Measurements from ENCODE around the gene APCDD1. TPM values are rescaled to one million over a fixed set of nuclear protein-coding genes. Genes with fewer than 3 reads are reported as not detected.

APCDD1 gene
- total and polyA plus RNA-seq, 8 donors = 5.6 to 31.1 (median 16.4) TPM

GRCh38 chr18:10457767-10458166, 3.3 kb downstream of the APCDD1 start:
- no peak for FAIRE-seq
- Histone ChIP-seq H3K36me3 (no peaks in the 10 kb centered on the region), H3K27ac (no peak overlapping the region), H3K4me1 (peaks cover 0 to 6% (median 0%) of the 10 kb centered on the region in 3 donors), H3K9me3 (no peaks in the 10 kb centered on the region), H3K4me3 (no peak overlapping the region), H3K27me3 (no peaks in the 10 kb centered on the region)
- no peak for DNase-seq
- TF ChIP-seq, protein P1, sequence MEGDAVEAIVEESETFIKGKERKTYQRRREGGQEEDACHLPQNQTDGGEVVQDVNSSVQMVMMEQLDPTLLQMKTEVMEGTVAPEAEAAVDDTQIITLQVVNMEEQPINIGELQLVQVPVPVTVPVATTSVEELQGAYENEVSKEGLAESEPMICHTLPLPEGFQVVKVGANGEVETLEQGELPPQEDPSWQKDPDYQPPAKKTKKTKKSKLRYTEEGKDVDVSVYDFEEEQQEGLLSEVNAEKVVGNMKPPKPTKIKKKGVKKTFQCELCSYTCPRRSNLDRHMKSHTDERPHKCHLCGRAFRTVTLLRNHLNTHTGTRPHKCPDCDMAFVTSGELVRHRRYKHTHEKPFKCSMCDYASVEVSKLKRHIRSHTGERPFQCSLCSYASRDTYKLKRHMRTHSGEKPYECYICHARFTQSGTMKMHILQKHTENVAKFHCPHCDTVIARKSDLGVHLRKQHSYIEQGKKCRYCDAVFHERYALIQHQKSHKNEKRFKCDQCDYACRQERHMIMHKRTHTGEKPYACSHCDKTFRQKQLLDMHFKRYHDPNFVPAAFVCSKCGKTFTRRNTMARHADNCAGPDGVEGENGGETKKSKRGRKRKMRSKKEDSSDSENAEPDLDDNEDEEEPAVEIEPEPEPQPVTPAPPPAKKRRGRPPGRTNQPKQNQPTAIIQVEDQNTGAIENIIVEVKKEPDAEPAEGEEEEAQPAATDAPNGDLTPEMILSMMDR (IDR thresholded peaks at IDR 0.05) = no peak
- intact Hi-C loops (cut with DNase I) = no loop called here
- 48 to 49% methylated on average over 2 of the region's 2 CpGs for WGBS, 2 donors
- ATAC-seq = no peak

DNA sequence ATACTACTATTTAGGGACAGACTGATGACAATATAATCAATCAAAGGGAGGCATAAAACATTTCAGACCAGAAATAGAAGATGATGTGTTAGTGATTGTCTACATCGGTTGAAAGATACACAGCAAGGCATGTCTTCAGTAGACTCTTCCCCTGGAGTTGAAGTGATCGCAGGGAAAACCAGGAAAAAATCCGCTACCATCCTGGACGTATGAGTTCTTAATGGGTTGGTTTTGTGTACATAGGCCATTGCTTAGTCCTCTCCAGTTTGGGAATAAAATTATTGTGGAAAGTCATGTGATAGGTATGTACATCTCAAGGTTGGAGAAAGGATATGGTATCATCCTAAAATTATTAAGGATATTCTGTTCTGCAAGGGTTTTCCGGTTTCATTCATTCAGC, 4.3 kb downstream of the APCDD1 start:
- Histone ChIP-seq H3K27me3 (no peaks in the 10 kb centered on the region), H3K9me3 (no peaks in the 10 kb centered on the region), H3K36me3 (no peaks in the 10 kb centered on the region), H3K4me3 (no peak overlapping the region), H3K4me1 (peaks cover 0 to 6% (median 0%) of the 10 kb centered on the region in 3 donors), H3K27ac (no peak overlapping the region)
- TF ChIP-seq, protein P1 (IDR thresholded peaks at IDR 0.05) = no peak
- FAIRE-seq = no peak
- DNase-seq = no peak
- ATAC-seq = no peak
- intact Hi-C loops (cut with DNase I) = no loop called here
- 91 to 92% methylated on average over 5 of the region's 5 CpGs for WGBS, 2 donors

- H3K27ac ChIP-seq = no peak overlapping the region
- TF ChIP-seq, protein P1 (IDR thresholded peaks at IDR 0.05) = no peak
- WGBS, 2 donors = 0 to 37% methylated on average over 1 of the region's 1 CpG
- no peaks in the 10 kb centered on the region for H3K27me3 ChIP-seq
- ATAC-seq (no peak), DNase-seq (no peak), FAIRE-seq (no peak)
- no peaks in the 10 kb centered on the region for H3K36me3 ChIP-seq
- intact Hi-C loops (cut with DNase I) = no loop called here
- H3K4me3 ChIP-seq = no peak overlapping the region
- peaks cover 0 to 6% (median 0%) of the 10 kb centered on the region in 3 donors for H3K4me1 ChIP-seq
- no peaks in the 10 kb centered on the region for H3K9me3 ChIP-seq
Observed at GRCh38 chr18:10459587-10459986, 5.2 kb downstream of the APCDD1 start.

DNA sequence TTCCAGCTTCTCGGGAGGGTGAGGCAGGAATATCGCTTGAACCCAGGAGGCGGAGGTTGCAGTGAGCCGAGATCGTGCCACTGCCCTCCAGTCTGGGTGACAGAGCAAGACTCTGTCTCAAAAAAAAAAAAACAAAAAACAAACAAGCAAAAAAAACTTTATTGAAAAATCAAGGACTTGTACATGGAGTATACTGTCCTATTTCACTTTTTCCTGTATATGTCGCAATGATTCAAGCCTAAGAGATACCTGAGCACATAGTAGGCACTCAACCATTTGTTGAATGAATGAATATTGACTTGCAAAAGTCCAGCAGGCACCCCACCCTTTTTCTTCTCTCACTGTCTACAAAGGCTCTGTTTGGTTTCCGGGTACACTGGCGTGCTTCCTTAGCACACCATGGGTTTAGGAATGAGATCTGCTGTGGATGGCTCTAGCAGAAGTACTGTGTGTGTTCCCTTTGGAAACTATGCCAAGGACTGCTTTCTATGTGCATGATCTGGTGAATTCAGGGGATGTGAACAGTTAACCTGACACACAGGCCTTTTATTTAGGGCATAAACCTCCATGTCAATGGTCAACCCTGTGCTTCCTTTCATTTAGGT, 6.1 kb downstream of the APCDD1 start:
- 95 to 98% methylated on average over 8 of the region's 8 CpGs for WGBS, 2 donors
- TF ChIP-seq, protein P1 (IDR thresholded peaks at IDR 0.05) = no peak
- H3K36me3 ChIP-seq = no peaks in the 10 kb centered on the region
- H3K4me1 ChIP-seq = peaks cover 0 to 6% (median 0%) of the 10 kb centered on the region in 3 donors
- no peaks in the 10 kb centered on the region for H3K9me3 ChIP-seq
- H3K27ac ChIP-seq = no peak overlapping the region
- ATAC-seq (no peak), FAIRE-seq (no peak), DNase-seq (no peak)
- intact Hi-C loops (cut with DNase I) = no loop called here
- H3K27me3 ChIP-seq = no peaks in the 10 kb centered on the region
- H3K4me3 ChIP-seq = no peak overlapping the region

DNA sequence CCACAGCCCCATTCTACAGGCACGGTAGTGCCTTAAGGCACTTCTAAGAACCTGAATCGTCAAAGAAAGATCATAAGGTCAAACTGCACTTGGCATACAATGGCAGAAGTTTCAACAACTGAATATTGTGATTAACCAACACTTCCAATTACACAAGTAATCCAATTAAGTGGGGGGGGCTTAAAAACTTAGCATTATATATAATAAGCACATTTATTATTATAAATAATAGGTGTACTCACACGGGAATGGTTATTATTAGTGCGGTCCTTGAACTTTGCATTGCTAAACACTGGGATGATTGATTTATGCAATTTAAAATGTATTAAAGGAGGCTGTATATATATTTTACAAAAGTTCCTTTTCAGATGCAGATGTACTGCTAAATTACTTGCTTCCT, 7.6 kb downstream of the APCDD1 start:
- TF ChIP-seq, protein P1 (IDR thresholded peaks at IDR 0.05) = no peak
- Histone ChIP-seq H3K9me3 (no peaks in the 10 kb centered on the region), H3K4me3 (no peak overlapping the region), H3K4me1 (no peaks in the 10 kb centered on the region), H3K27me3 (no peaks in the 10 kb centered on the region), H3K27ac (no peak overlapping the region), H3K36me3 (no peaks in the 10 kb centered on the region)
- DNase-seq (no peak), ATAC-seq (no peak), FAIRE-seq (no peak)
- intact Hi-C loops (cut with DNase I) = no loop called here
- 70 to 72% methylated on average over 4 of the region's 4 CpGs for WGBS, 2 donors
